ENCODE data around the gene TEK.

Gene TEK

DNA sequence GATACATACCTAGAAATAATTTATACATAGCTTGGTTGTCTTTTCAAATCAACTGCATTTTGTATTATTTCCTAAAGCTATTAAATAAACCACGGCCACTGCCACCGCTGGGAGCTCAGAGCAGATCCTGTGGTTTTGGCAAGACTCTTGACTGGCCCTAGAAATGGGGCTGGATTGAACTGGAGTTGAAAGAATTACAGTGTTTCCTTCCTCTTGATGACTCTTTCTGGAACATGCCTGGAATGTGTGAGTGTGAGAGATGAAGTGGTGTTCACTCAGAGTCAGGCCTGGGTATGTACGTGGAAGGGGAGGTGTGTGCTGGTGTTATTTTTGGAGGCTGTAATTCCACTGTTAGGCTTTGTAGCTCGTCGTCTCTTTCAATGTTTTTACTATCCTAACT is 45.9 kb downstream of the TEK start:
- H3K4me1 ChIP-seq = no peaks in the 10 kb centered on the region
- no peak overlapping the region for H3K4me2 ChIP-seq (ENCODE audit: low read length)
- no peak overlapping the region for H3K27ac ChIP-seq
- H3K9me3 ChIP-seq (ENCODE audit: control insufficient read depth, low read length) = no peaks in the 10 kb centered on the region
- H3K36me3 ChIP-seq (ENCODE audit: control insufficient read depth, insufficient read depth, low read length) = no peaks in the 10 kb centered on the region
- TF ChIP-seq, protein P1, sequence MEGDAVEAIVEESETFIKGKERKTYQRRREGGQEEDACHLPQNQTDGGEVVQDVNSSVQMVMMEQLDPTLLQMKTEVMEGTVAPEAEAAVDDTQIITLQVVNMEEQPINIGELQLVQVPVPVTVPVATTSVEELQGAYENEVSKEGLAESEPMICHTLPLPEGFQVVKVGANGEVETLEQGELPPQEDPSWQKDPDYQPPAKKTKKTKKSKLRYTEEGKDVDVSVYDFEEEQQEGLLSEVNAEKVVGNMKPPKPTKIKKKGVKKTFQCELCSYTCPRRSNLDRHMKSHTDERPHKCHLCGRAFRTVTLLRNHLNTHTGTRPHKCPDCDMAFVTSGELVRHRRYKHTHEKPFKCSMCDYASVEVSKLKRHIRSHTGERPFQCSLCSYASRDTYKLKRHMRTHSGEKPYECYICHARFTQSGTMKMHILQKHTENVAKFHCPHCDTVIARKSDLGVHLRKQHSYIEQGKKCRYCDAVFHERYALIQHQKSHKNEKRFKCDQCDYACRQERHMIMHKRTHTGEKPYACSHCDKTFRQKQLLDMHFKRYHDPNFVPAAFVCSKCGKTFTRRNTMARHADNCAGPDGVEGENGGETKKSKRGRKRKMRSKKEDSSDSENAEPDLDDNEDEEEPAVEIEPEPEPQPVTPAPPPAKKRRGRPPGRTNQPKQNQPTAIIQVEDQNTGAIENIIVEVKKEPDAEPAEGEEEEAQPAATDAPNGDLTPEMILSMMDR (IDR thresholded peaks at IDR 0.05) = no peak
- no peaks in the 10 kb centered on the region for H3K79me2 ChIP-seq
- no peak overlapping the region for H3K4me3 ChIP-seq (ENCODE audit: low read depth, low read length)
- H3K27me3 ChIP-seq (ENCODE audit: control insufficient read depth, insufficient read depth, low read length) = no peaks in the 10 kb centered on the region
- no peak overlapping the region for H3K9ac ChIP-seq
- no peak overlapping the region for H2AFZ ChIP-seq

DNA sequence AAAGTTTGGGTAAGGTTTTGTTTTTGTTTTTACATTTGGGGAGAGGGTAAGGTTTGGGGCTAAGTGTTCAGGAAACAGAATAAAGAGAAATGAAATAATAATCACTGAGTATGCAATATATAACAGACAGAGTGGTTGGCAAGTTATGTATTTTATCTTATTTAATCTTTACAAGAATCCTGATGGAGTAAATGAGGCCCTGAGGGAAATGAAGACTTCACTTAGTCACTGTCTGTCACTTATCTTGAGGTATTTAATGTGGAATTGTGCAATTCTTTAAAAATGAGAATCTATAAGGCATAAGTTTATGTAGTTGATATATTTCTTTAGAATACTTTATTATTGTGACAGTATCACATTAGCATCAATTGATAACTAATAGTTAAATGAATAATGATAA is 48.1 kb downstream of the TEK start:
- no peak overlapping the region for H2AFZ ChIP-seq
- no peaks in the 10 kb centered on the region for H3K4me1 ChIP-seq
- no peaks in the 10 kb centered on the region for H3K27me3 ChIP-seq (ENCODE audit: control insufficient read depth, insufficient read depth, low read length)
- H3K9me3 ChIP-seq (ENCODE audit: control insufficient read depth, low read length) = no peaks in the 10 kb centered on the region
- no peak overlapping the region for H3K27ac ChIP-seq
- no peak overlapping the region for H3K9ac ChIP-seq
- no peak overlapping the region for H3K4me3 ChIP-seq (ENCODE audit: low read depth, low read length)
- H3K36me3 ChIP-seq (ENCODE audit: control insufficient read depth, insufficient read depth, low read length) = no peaks in the 10 kb centered on the region
- no peak overlapping the region for H3K4me2 ChIP-seq (ENCODE audit: low read length)
- TF ChIP-seq, protein P1 (IDR thresholded peaks at IDR 0.05) = no peak
- H3K79me2 ChIP-seq = no peaks in the 10 kb centered on the region

GRCh38 chr9:27157736-27158135 is 48.7 kb downstream of the TEK start:
- no peaks in the 10 kb centered on the region for H3K79me2 ChIP-seq
- H3K27ac ChIP-seq = no peak overlapping the region
- TF ChIP-seq, protein P1 (IDR thresholded peaks at IDR 0.05) = no peak
- H3K4me3 ChIP-seq (ENCODE audit: low read depth, low read length) = no peak overlapping the region
- H3K36me3 ChIP-seq (ENCODE audit: control insufficient read depth, insufficient read depth, low read length) = no peaks in the 10 kb centered on the region
- no peak overlapping the region for H3K4me2 ChIP-seq (ENCODE audit: low read length)
- H3K4me1 ChIP-seq = no peaks in the 10 kb centered on the region
- H3K9me3 ChIP-seq (ENCODE audit: control insufficient read depth, low read length) = no peaks in the 10 kb centered on the region
- no peak overlapping the region for H3K9ac ChIP-seq
- H2AFZ ChIP-seq = no peak overlapping the region
- H3K27me3 ChIP-seq (ENCODE audit: control insufficient read depth, insufficient read depth, low read length) = no peaks in the 10 kb centered on the region

- Histone ChIP-seq H3K27me3 (ENCODE audit: control insufficient read depth, insufficient read depth, low read length) (no peaks in the 10 kb centered on the region), H3K9ac (no peak overlapping the region), H3K27ac (no peak overlapping the region), H3K36me3 (ENCODE audit: control insufficient read depth, insufficient read depth, low read length) (no peaks in the 10 kb centered on the region), H3K79me2 (no peaks in the 10 kb centered on the region), H3K4me3 (ENCODE audit: low read depth, low read length) (no peak overlapping the region), H3K9me3 (ENCODE audit: control insufficient read depth, low read length) (no peaks in the 10 kb centered on the region), H3K4me2 (ENCODE audit: low read length) (no peak overlapping the region), H3K4me1 (no peaks in the 10 kb centered on the region), H2AFZ (no peak overlapping the region)
- TF ChIP-seq, protein P1 (IDR thresholded peaks at IDR 0.05) = no peak
Measured at GRCh38 chr9:27160636-27161035, 51.6 kb downstream of the TEK start.

GRCh38 chr9:27162045-27162444 is 53.0 kb downstream of the TEK start:
- Histone ChIP-seq H3K4me1 (no peaks in the 10 kb centered on the region), H2AFZ (no peak overlapping the region), H3K27me3 (ENCODE audit: control insufficient read depth, insufficient read depth, low read length) (no peaks in the 10 kb centered on the region), H3K79me2 (no peaks in the 10 kb centered on the region), H3K9ac (no peak overlapping the region), H3K4me2 (ENCODE audit: low read length) (no peak overlapping the region), H3K36me3 (ENCODE audit: control insufficient read depth, insufficient read depth, low read length) (no peaks in the 10 kb centered on the region), H3K9me3 (ENCODE audit: control insufficient read depth, low read length) (no peaks in the 10 kb centered on the region), H3K4me3 (ENCODE audit: low read depth, low read length) (no peak overlapping the region), H3K27ac (no peak overlapping the region)
- TF ChIP-seq, protein P1 (IDR thresholded peaks at IDR 0.05) = no peak
